DND-41 (cell line): ENCODE results near the gene LINC00237.

Experiments used
- EZH2 ChIP-seq: IDR thresholded peaks from 3 replicates; pipeline ENCODE4 v1.6.1; 2012; ENCODE audit warnings: borderline replicate concordance, low read depth, mild to moderate bottlenecking, moderate library complexity, low read length, inconsistent platforms; ENCODE audit not compliant: severe bottlenecking
- TF ChIP-seq, protein P1 (sequence below): IDR thresholded peaks from 2 replicates; pipeline ENCODE4 v1.5.1; 2012; ENCODE audit warnings: borderline replicate concordance, low read length, moderate library complexity, mild to moderate bottlenecking; ENCODE audit not compliant: poor library complexity, severe bottlenecking; ENCODE audit errors: extremely low read depth

- TF ChIP-seq, protein P1, sequence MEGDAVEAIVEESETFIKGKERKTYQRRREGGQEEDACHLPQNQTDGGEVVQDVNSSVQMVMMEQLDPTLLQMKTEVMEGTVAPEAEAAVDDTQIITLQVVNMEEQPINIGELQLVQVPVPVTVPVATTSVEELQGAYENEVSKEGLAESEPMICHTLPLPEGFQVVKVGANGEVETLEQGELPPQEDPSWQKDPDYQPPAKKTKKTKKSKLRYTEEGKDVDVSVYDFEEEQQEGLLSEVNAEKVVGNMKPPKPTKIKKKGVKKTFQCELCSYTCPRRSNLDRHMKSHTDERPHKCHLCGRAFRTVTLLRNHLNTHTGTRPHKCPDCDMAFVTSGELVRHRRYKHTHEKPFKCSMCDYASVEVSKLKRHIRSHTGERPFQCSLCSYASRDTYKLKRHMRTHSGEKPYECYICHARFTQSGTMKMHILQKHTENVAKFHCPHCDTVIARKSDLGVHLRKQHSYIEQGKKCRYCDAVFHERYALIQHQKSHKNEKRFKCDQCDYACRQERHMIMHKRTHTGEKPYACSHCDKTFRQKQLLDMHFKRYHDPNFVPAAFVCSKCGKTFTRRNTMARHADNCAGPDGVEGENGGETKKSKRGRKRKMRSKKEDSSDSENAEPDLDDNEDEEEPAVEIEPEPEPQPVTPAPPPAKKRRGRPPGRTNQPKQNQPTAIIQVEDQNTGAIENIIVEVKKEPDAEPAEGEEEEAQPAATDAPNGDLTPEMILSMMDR, result no peak
- no peak for TF ChIP-seq EZH2
Measured at GRCh38 chr20:21074605-21075336, 31.4 kb downstream of the LINC00237 start.
